Stimulated activated CD4-positive, alpha-beta T cell treated with anti-CD3 and anti-CD28 coated beads, Interleukin-2, amount 100 ng/mL, for 24 hours (primary cell): ENCODE data around the gene CARHSP1.
"Not testable (repeated sequence)": the region's sequence is repeated elsewhere in the genome, so short reads cannot be mapped to it uniquely, and the experiment has no call there.

Source experiments
- DNase-seq, 2 donors: peaks; one replicate each; pipeline ENCODE4 v3.0.0-alpha.2; 2020

The CARHSP1 gene

GRCh38 chr16:8819411-8820034, 49.3 kb downstream of the CARHSP1 start:
- DNase-seq, result no peak

GRCh38 chr16:8818504-8819270, 50.1 kb downstream of the CARHSP1 start:
- no peak for DNase-seq

DNA sequence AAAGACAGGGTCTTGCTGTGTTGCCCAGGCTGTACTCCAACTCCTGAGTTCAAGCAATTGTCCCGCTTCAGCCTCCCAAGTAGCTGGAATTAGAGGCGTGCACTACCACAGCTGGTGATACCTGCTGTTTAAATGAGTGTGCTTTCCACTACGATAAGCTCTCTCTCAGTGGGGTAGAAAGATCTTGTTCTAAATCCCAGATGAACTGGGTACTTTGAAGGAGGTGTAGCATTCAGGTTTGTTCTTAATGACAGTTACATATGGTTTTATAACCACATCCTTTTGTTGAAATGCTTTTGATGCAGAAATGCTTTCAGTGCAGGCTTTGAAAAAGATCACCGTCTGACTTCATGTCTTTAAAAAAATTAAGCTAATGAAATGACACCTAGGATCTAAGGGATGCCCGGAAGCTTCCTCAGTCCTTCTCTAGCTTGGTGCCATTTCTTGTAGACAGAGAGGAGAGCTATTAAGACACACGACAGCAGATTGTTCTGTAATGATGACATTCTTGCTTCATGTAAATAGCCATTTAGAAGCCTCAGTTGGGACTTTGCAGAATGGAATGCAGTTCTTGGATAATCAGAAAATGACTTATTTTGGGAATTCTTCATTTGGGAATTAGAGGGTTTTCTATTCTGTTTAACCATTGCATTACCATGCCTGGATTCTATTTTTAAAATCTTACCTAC, 51.7 kb downstream of the CARHSP1 start:
- no peak for DNase-seq

GRCh38 chr16:8814095-8814806, 54.6 kb downstream of the CARHSP1 start:
- no peak for DNase-seq

- no peak for DNase-seq
Measured at GRCh38 chr16:8812162-8812843, 56.5 kb downstream of the CARHSP1 start.

DNA sequence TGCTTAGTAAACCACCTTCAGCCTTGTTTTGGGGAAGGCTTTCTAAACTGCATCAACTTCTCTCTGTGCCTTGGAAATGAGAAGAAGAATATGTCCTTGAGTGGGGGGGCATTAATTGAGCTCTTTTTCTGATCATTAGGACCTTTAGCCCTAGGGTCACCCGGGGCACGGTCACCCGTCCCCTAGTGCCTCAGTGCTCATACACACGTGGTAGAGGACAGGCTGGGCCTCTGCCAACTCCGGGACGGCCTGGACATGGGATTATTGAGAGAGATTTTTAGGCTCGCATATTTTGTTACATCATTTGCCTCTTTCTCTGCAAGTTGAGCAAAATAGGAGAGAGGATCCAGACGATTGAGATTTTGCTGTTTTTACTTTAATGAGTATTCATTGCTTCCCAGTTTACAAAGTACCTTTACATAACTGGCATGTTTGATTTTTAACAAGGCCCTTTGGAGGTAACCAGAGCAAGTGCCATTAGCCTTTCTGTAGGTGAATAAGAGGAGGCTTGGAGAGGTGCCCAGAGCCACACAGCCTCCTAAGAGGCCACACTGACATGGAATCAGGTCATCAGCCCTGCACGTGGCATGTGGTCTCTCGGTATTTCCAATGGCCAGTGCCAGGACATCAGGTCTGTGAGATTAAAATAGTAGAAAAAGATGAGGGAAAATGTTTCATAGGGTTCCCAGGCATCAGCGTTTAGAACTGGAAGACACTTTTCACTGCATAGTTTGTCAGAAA, 60.0 kb downstream of the CARHSP1 start:
- DNase-seq, result no peak

- DNase-seq, result no peak
Measured at GRCh38 chr16:8808009-8808408, 60.8 kb downstream of the CARHSP1 start.

DNA sequence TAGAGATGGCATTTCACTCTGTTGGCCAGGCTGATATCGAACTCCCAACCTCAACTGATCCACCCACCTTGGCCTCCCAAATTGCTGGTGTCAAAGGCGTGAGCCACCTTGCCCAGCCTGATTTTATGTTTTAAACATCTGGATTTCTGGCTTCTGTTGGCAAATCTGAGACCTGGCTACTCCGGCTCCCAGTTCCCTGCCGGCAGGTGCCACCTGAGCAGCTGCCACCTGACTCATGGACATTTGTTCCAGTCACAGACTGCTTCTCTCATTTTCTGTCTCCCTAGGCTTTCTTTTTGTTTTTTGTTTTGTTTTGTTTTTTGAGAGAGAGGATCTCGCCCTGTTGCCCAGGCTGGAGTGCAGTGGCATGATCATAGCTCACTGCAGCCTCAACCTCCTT, 61.6 kb downstream of the CARHSP1 start:
- DNase-seq, result no peak

DNA sequence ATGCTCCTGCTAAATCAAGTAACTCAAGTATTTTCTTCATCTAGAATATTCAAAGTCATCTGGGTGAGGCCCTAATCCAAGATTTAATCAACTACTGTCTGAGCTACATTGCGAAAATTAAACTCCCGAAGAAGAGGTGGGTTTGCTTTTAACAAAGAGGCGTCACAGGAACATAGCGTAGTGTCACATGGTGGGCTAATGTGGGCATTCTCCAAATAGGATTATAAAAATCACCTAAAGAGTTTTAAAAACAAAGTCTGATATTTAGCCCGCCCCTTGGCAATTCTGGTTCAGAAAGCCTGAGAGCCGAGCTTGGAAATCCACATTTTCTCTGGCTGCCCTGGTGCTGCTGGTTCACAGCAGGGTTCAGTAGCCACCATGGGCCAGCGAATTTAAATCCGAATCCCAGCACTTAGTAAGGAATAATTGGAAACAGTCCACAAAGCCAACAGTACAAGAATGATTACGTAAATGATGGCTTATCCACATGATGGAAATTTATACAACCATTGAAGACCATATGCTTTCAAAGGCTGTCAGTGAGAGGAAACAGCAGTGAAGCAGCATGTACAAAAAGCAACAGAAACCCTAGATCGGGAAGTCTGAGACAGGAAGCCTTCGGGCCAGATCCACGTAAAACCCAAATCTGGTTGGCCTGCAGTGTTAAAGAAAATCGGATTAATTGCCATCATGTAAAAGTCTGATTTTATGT, 62.4 kb downstream of the CARHSP1 start:
- no peak for DNase-seq

- no peak for DNase-seq
Measured at GRCh38 chr16:8804313-8804712, 64.5 kb downstream of the CARHSP1 start.

GRCh38 chr16:8803733-8804132, 65.1 kb downstream of the CARHSP1 start:
- not testable (repeated sequence) for DNase-seq
